HK-2 (cell line): ENCODE results near the gene TBXAS1.
A peak's percentile ranks its signal among the peaks of the same experiment; 100 is the strongest.

ENCODE experiments used
- DNase-seq: peaks from one replicate; pipeline ENCODE4 v3.0.0-alpha.2; 2018; ENCODE audit not compliant: unreplicated experiment

TBXAS1 gene

GRCh38 chr7:140022582-140023211 is 193.6 kb downstream of the TBXAS1 start:
- no peak for DNase-seq

DNA sequence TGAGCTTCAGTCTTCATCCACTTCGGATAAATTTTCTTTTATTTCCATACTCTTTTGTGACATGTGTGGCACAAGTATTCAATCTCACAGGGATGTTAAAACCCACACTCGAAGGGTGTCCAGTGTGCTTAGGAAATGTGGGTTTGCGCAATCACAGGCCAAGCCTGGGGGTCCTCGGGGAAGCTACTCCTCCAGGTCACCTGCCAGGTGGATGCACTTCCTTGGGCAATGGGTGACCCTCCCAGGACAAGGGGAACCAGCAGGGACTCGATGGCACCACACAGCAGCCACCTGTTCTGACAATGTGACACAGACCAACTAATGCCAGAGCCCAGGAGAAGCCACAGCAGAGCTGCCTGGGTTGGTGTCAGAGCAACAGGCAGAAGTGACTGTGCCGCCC is 194.7 kb downstream of the TBXAS1 start:
- DNase-seq: no peak

DNA sequence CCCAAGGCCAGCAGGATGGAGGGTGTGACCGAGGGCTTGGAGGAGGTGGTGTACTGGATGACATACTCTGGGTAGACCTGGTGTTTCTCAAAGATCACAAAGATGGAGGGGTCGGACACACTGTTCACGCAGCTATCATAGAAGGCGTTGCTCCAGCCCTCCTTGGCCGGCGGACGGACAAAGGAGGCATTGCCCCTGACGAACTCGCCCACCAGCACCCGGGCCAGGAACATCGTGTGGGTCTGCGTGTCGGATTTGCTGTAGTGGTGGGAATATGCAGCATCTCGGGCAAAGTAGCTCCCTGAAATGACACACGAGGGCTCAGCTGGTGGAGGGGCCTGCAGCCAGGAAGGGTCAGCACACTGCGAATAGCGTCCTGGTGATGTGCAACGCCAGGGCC is 195.5 kb downstream of the TBXAS1 start:
- no peak for DNase-seq

DNA sequence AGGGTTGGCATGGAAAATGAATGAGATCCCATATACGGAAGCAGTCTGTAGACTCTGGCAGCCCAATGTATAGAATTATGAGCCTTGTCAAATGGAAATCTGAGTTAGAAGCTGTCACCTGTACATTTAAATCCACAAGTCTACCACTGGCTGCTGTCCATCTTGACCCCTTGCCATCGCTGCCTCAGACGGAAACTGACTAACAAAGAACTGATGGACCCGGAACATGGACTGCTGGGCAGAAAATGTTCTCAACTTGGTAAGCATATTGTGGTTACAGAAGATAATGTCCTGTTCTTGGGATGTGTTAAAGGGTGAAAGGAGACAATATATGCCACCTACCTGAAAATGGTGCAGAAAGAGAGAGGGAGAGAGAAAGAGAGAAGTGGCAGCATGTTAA is 196.2 kb downstream of the TBXAS1 start:
- no peak for DNase-seq

GRCh38 chr7:140025814-140026433 is 196.9 kb downstream of the TBXAS1 start:
- no peak for DNase-seq

- DNase-seq: no peak
Measured at GRCh38 chr7:140026935-140027334, 197.9 kb downstream of the TBXAS1 start.

GRCh38 chr7:140027858-140028257 is 198.8 kb downstream of the TBXAS1 start:
- no peak for DNase-seq

- no peak for DNase-seq
Measured at GRCh38 chr7:140028311-140028710, 199.2 kb downstream of the TBXAS1 start.

DNA sequence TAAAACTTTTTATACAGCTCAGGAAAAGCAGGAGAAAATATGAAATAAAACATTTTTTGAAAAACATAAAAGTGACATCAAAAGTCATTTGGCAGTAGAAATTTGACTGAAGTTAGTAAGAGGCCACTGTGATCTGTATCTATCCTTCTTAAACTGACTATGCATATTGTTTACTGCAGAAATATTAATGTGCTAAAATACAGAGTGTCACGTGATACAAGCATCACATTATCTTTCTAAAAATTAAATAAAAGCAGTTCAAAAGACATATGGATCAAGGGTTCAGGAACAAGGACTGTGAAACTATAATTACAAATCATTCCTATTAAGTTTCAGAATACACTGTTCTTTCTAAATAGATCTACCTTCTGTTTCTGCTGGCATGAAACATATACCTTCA is 200.0 kb downstream of the TBXAS1 start:
- DNase-seq: no peak

- DNase-seq: no peak
Measured at GRCh38 chr7:140031364-140031763, 202.3 kb downstream of the TBXAS1 start.

DNA sequence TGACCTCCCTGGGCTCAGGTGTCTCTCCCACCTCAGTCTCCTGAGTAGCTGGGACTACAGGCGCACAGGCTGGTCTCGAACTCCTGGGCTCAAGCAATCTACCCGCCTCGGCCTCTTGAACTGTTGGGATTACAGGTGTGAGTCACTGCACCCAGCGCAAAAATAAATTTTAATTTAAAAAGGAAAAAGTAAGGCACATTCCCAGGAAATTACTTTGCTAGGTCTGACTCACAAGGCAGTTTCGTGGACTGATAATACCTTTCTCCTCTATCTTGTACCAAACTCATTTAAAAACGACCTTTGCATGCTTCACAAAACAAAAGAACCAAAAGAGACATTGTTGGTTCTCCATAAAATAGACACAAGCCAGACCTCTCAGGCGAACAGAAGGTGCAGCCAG is 204.0 kb downstream of the TBXAS1 start:
- no peak for DNase-seq

DNA sequence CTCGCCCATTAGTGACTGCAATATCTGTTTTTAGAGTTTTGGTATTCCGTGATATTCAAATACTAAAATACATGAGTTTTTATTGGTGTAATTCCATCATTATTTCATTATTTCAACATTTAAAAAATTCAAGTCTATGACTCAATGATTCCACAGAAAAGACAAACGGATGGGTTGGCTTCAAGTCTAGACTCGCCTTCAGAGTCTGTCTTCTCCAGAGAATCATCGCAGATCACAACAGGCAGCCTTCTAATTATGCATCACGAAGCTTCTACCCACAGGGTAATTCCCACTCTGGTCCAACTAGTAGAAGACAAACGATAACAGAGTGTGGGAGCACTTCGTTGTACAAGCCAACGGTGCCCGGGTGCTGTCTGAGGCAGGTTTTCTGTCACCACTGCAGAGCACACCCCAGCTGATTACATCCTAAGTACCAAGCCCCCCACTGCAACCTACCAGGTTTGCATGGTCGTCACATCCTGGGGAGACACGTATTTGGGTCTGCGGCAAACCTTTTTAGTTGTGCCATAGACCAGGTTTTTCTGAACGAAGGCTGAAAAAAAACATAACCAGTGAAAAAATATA is 204.8 kb downstream of the TBXAS1 start:
- no peak for DNase-seq

DNA sequence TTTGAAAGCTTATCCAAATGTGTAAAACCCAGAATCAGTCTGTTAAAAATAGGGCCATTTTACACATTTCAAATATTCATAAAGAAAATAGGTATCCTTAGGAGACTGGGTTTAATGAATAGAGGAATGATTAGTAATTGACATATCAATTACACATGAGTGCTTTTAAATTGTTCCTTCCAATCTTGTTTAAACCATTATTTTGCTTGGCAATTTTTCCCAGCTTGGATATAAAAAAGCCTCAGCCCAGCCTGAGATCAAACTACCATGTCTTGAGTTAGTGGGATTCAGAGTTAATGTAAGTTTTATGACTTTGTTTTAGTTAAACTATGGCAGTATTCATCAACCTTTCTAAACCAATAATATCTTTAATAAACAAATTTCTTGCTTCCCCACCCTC is 205.4 kb downstream of the TBXAS1 start:
- no peak for DNase-seq

DNA sequence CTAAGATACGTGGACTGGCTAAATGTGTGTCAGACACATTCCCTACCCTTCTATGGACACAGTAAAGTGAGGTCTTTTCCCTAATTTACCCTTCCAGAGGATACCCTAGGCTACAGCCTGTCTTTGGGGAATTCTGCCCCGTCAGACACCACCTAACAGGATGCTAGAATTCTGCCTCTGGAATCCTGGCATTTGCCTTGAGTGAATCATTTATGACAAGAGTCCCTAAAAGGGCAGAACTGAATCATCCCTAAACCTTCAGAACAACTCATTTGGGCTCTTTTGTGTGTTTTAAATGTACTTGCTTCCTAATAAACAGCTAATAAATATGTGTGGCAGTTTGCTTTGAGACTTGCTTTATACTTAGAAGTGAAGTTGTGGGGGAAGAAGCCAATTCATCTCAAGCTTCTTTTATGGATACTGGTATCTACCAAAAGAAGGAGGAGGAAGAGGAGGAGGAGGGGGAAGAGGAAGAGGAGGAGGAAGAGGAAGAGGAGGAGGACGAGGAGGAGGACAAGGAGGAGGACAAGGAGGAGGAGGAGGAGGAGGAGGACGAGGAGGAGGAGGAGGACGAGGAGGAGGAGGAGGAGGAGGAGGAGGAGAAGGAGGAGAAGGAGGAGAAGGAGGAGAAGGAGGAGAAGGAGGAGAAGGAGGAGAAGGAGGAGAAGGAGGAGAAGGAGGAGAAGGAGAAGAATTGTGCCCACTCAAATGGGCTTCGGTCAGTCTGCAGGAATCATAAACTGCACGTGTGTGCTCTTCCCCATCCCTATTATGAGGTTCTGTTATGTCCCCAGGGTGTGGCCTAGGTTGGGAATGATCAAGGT is 206.5 kb downstream of the TBXAS1 start:
- DNase-seq: no peak

DNA sequence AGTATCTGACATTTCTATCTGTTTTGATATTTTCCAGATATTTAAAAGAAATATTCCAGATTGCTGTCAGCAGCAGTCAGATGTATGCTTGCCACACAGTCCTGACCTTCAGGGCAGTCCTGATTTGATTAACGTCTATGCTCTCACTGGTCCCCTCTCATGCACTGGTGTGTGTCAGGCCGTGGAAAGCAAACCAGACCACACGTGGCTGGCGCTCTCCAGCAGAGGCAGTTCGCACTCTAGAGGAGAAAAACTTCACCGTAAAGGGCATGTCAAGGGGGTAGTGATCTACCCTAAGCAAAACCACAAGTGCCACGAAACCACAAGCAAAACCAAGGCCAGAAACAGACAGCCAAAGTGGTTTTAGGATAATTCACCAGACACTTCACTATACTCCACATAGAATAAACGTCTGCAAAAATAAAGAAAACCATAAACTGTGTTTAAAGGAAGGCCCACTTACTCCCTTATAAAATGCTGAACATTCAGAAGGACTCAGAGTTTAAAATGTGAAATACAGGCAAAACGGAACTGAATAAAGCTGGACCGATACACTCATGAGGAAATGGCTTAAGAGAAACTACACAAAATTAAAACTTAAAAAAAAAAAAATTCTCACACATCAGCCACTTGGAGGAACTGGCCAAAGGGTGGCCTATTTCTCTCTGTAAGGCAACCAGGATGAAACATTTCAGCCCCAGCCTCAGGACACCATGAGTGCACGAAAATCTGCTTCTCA is 207.3 kb downstream of the TBXAS1 start:
- DNase-seq: peak; percentile 45

- no peak for DNase-seq
Measured at GRCh38 chr7:140039066-140039465, 210.0 kb downstream of the TBXAS1 start.

GRCh38 chr7:140039896-140040295 is 210.8 kb downstream of the TBXAS1 start:
- DNase-seq: no peak

DNA sequence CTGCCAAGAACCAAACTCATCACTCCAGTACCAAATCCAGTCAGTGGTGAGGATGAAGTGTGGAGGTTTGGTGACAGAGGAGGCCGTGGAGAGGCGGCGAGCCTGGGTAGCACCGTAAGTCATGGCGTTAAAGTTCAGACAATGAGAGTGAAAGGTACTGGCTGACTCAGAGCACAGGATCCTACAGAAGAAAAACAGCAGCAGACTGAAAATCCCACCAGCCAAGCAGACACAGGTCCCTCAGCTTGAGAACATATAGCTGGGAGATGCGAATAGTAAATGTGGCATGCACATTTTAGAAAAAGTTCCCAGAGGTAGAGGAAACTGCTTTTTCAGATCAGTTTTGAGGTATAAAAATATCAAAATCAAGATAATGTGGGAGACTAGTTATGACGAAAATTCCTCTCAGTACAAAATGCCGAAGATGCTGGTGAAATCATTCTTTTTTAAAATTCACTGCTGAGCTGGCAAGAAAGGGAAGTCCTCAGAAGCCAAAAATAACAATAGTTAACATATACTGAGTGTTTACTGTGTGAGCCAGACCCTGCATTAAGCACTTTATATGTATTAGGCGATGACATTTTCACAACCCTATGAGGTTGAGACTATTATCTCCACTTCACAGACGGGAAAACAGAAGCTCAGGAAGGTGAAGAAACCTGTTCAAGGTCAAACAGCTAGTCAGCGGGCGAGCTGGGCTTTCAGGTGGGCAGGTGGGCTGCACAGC is 212.8 kb downstream of the TBXAS1 start:
- DNase-seq: no peak

GRCh38 chr7:140042386-140042670 is 213.3 kb downstream of the TBXAS1 start:
- DNase-seq: no peak

DNA sequence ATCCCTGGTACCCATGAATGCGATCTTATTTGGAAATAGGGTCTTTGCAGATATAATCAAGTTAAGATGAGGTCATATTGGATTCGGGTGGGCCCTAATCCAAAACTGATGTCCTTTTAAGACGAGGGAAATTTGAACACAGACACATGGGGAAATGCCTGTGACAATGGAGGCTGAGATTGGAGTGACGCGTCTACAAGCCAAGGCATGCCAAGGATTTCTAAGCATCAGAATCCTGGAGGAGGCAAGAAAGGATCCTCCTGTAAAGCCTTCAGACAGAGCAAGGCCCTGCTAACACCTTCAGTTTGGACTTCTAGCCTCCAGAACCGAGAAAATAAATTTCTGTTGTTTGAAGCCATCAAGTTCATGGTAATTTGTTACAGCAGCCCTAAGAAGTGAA is 215.2 kb downstream of the TBXAS1 start:
- DNase-seq: no peak

DNA sequence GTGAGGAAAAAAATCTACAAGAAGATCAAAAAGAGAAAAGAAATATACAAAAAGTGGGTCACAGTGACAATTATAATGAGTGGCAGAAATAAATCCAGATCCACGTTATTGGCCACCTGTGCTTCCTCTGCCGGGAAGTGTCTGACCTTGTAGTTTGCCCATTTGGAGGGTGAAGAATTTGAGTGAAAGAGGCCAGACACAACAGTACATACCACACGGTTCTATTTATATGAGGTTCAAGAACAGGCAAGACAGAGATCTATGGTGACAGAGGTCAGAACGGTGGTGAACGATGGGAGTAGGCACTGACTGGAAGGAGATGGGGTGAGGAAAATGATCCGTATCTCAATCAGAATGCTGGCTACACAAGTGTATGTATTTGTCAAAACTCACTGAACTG is 216.6 kb downstream of the TBXAS1 start:
- no peak for DNase-seq

DNA sequence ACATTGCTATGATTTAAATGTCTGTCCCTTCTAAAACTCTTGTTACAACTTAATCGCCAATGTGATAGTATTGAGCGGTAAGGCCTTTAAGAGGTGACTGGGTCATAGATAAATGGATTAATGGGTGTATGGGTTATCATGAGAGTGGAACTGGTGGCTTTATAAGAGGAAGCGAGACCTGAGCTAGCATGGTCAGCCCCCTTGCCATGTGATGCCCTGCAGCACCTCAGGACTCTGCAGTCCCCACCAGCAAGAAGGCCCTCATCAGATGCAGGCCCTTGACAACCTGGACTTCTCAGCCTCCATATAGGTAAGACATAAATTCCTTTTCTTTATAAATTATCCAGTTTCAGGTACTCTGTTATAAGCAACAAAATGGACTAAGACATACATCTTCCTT is 218.1 kb downstream of the TBXAS1 start:
- DNase-seq: no peak
